K562 treated with DMSO at 1 percent for 24 hours (cell line): ENCODE data around the gene CD99. TPM values are rescaled to one million over a fixed set of nuclear protein-coding genes. Genes with fewer than 3 reads are reported as not detected.

Experiments used
- total RNA-seq: library from RNA; unstranded; fragments of 300-600 nt; gene quantifications from 2 replicates; pipeline ENCODE4 v1.2.3, GENCODE V29; 2022; ENCODE audit warnings: low read depth; ENCODE audit not compliant: insufficient read depth

The CD99 gene, protein sequence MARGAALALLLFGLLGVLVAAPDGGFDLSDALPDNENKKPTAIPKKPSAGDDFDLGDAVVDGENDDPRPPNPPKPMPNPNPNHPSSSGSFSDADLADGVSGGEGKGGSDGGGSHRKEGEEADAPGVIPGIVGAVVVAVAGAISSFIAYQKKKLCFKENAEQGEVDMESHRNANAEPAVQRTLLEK
- 67.2 and 76.8 TPM in 2 replicates for total RNA-seq

GRCh38 chrX:2690856-2691542 lies at the start of gene CD99:
TSS of gene CD99 (plus strand) at chrX:2691295. CDS start at chrX:2691361, 66 bp downstream.

DNA sequence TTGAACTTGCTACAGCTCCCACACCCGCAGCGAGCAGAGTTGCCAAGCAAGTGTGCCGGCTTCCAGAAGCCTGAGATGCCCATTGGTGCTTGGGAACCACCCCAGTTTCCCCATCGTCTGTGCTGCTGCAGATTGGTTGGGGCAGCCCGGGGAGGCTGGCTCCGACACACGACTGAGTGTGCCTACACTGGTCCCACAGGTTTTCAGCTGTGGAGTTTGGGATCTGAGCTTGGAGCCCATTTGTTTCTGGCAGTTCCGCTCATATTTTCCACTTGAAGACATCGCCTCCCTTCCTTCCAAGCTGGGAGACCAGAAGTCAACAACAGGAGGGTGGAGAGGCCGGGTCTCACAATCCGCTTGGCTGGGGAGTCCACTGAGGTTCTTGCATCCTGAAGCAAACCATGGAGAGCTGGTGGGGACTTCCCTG lies 60.8 kb downstream of the CD99 start, which contains the start of gene XG:
Gene XG (plus strand): TSS at position 167 of the 427 bp plus-strand sequence. CDS start 235 bp downstream, at position 402.

Other genes with a start within 250 kb of the CD99 start
- gene DHRSX, start 190.3 kb upstream of the CD99 start, total RNA-seq = 5.8 and 8.1 TPM in 2 replicates
- 31.4 and 34.8 TPM in 2 replicates for gene ZBED1, start 190.3 kb upstream of the CD99 start, total RNA-seq
- gene XG, start 60.7 kb downstream of the CD99 start, total RNA-seq = 0.22 TPM in 1 of 2 replicates, not detected in the other
- 8.8 and 10.8 TPM in 2 replicates for gene GYG2, start 137.6 kb downstream of the CD99 start, total RNA-seq
- 0.74 and 0.88 TPM in 2 replicates for gene ARSD, start 238.0 kb downstream of the CD99 start, total RNA-seq